K562 (cell line): ENCODE data around the gene ASB7.

Experiments used
- CTCF ChIP-seq, 3 experiments: IDR thresholded peaks in 2 of 3; conservative IDR thresholded peaks in 1 of 3; 2 replicates each; pipeline ENCODE4 v1.5.1; 2011 to 2012; ENCODE audit warnings: low read length in 3 of 3, mild to moderate bottlenecking in 3 of 3, control low read depth in 2 of 3, improper control_type of control experiment in 1 of 3, inconsistent platforms in 1 of 3, low read depth in 1 of 3, mixed read lengths in 1 of 3, moderate library complexity in 1 of 3; ENCODE audit not compliant: insufficient read depth in 2 of 3
- ESRRA ChIP-seq: fragments of 450-650 bp; IDR thresholded peaks from 2 replicates; pipeline ENCODE4 v1.6.1; 2014; ENCODE audit warnings: low read depth, mild to moderate bottlenecking, moderate library complexity, borderline replicate concordance
- EWSR1 ChIP-seq: fragments of 450-650 bp; IDR thresholded peaks from 2 replicates; pipeline ENCODE4 v1.6.1; 2018; ENCODE audit warnings: borderline replicate concordance, mild to moderate bottlenecking, low read depth, moderate library complexity; ENCODE audit not compliant: partially characterized antibody
- GABPB1 ChIP-seq: sonication (generic); formaldehyde crosslinking; IDR thresholded peaks from 2 replicates; pipeline ENCODE4 v1.8.0; 2022; ENCODE audit warnings: mild to moderate bottlenecking, missing genetic modification reagents
- MCM7 ChIP-seq, 2 experiments: fragments of 450-650 bp; IDR thresholded peaks; 2 replicates each; pipeline ENCODE4 v1.6.1; 2016 to 2018
- POLR2AphosphoS5 ChIP-seq: IDR thresholded peaks from 2 replicates; pipeline ENCODE4 v1.6.1; 2011; ENCODE audit warnings: mild to moderate bottlenecking, low read depth, low read length, moderate library complexity; ENCODE audit not compliant: control insufficient read depth, insufficient read depth
- PREB ChIP-seq: sonication (generic); formaldehyde crosslinking; IDR thresholded peaks from 2 replicates; pipeline ENCODE4 v1.8.1; 2023; ENCODE audit warnings: mild to moderate bottlenecking, missing genetic modification reagents
- RHOXF2B ChIP-seq: fragments of 250-450 bp; sonication (Bioruptor Pico); conservative IDR thresholded peaks from 2 replicates; pipeline ENCODE4 v1.5.1; 2021
- TEAD4 ChIP-seq, 2 experiments: sonication (generic) in 1 of 2; formaldehyde crosslinking in 1 of 2; IDR thresholded peaks; 2 replicates each; pipeline versions ENCODE4 v1.6.1 to v1.8.0; 2012 to 2022; ENCODE audit warnings: borderline replicate concordance in 1 of 2, inconsistent platforms in 1 of 2, low read length in 1 of 2, mild to moderate bottlenecking in 1 of 2, missing genetic modification reagents in 1 of 2
- ZFP36 ChIP-seq: fragments of 150-350 bp; IDR thresholded peaks from 2 replicates; pipeline ENCODE4 v1.6.1; 2018; ENCODE audit warnings: low read length, low read depth; ENCODE audit not compliant: partially characterized antibody

DNA sequence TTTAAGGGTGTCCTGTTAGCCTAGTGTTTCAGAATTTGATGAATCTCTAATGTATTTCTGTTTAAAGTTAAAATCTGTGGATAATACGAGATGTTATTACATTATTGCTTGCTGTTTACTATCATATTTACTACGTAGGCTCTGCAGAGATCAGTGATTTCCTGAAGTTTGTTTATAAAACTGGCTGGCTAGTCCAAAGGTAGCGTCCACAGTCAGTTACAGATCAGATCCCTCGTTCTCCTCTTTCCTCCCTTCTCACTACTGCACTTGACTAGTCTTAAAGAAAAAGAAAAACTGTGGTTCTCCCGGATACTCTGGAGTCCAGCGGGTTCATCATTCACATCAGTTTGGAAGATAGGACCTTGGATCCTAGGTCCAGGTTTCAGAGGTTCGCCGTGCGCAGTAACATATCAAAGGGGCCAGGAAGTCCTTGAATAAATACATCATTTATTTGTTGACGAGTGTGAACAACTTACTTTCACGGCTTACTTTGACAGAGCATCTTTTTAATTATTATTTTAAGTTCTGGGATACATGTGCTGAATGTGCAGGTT, 35.9 kb downstream of the ASB7 start:
- TF ChIP-seq CTCF (IDR thresholded peaks at IDR 0.05 in 2 of 3, conservative IDR thresholded peaks at IDR 0.05 in 1 of 3; ENCODE audit: insufficient read depth in 2 of 3, low read depth in 1 of 3, low read length in 3 of 3) (no peak), POLR2AphosphoS5 (no peak), EWSR1 (no peak), ESRRA (no peak), RHOXF2B (CRISPR knock-in tag) (no peak), ZFP36 (no peak), TEAD4 (IDR thresholded peaks at IDR 0.05; ENCODE audit: low read length) (no peak), TEAD4 (CRISPR knock-in tag; IDR thresholded peaks at IDR 0.05; ENCODE audit: borderline replicate concordance) (no peak), GABPB1 (CRISPR knock-in tag) (no peak), MCM7 (IDR thresholded peaks at IDR 0.05) (no peak), PREB (CRISPR knock-in tag) (no peak)
